Activated naive CD8-positive, alpha-beta T cell treated with anti-CD3 and anti-CD28 coated beads, Interleukin-2, amount 10 ng/mL, durations not matched to agents 7 days and 5 days (primary cell): ENCODE data around the gene TBC1D16. TPM values are rescaled to one million over a fixed set of nuclear protein-coding genes. Genes with fewer than 3 reads are reported as not detected.

Source experiments
- ATAC-seq: fragments of 150-1000 bp; cut with Tn5 transposase; one replicate; pipeline ENCODE4 v1.10.0; 2021; ENCODE audit warnings: low read depth, moderate library complexity
- POLR2A ChIA-PET: fragments of 350-600 bp; sonication (Branson Sonifier 250); formaldehyde crosslinking; loops from one replicate; lab custom pipeline; 2021; ENCODE audit warnings: antibody characterized with exemption; lab: Charles Lee
- DNase-seq: peaks from one replicate; pipeline ENCODE4 v3.0.0; 2021
- H3K27ac Mint-ChIP-seq: one replicate; pipeline ENCODE4 v1.8.0; 2022; ENCODE audit warnings: mild to moderate bottlenecking, mixed read lengths
- H3K27me3 Mint-ChIP-seq: one replicate; pipeline ENCODE4 v1.8.0; 2022; ENCODE audit warnings: mild to moderate bottlenecking, moderate library complexity, mixed read lengths
- H3K36me3 Mint-ChIP-seq: one replicate; pipeline ENCODE4 v1.8.0; 2021; ENCODE audit warnings: mild to moderate bottlenecking, mixed read lengths
- H3K4me1 Mint-ChIP-seq: one replicate; pipeline ENCODE4 v1.8.0; 2021; ENCODE audit warnings: mixed read lengths
- H3K4me3 Mint-ChIP-seq: one replicate; pipeline ENCODE4 v1.8.0; 2022; ENCODE audit warnings: mild to moderate bottlenecking, moderate library complexity, mixed read lengths
- H3K9me3 Mint-ChIP-seq: one replicate; pipeline ENCODE4 v1.8.0; 2021; ENCODE audit warnings: mixed read lengths
- total RNA-seq, 2 experiments: library from RNA; stranded (reverse); gene quantifications; one replicate each; pipeline ENCODE4 v1.2.3, GENCODE V29; 2021

Gene TBC1D16
- total RNA-seq, 2 experiments from 2014 or later = 2.1 TPM

GRCh38 chr17:79954281-79955166 lies 81.1 kb downstream of the TBC1D16 start:
- no peak for DNase-seq
- POLR2A ChIA-PET = no interaction called here

GRCh38 chr17:79953335-79953734 lies 82.3 kb downstream of the TBC1D16 start:
- Mint-ChIP-seq H3K4me1 (no peaks in the 10 kb centered on the region), H3K27ac (no peak overlapping the region), H3K36me3 (no peaks in the 10 kb centered on the region), H3K9me3 (no peaks in the 10 kb centered on the region), H3K27me3 (peaks cover 2% of the 10 kb centered on the region), H3K4me3 (no peak overlapping the region)
- POLR2A ChIA-PET = no interaction called here
- DNase-seq (no peak), ATAC-seq (no peak)

More at GRCh38 chr17:79954281-79955166, 81.1 kb downstream of the TBC1D16 start:
- no peaks in the 10 kb centered on the region for H3K9me3 Mint-ChIP-seq
- H3K36me3 Mint-ChIP-seq = no peaks in the 10 kb centered on the region
- H3K4me1 Mint-ChIP-seq = no peaks in the 10 kb centered on the region
- no peak for ATAC-seq
- H3K27me3 Mint-ChIP-seq = peaks cover 2% of the 10 kb centered on the region
- no peak overlapping the region for H3K27ac Mint-ChIP-seq
- no peak overlapping the region for H3K4me3 Mint-ChIP-seq

- POLR2A ChIA-PET = no interaction called here
- DNase-seq (no peak), ATAC-seq (no peak)
- peaks cover 2% of the 10 kb centered on the region for H3K27me3 Mint-ChIP-seq
- no peak overlapping the region for H3K27ac Mint-ChIP-seq
- H3K9me3 Mint-ChIP-seq = no peaks in the 10 kb centered on the region
- no peaks in the 10 kb centered on the region for H3K4me1 Mint-ChIP-seq
- H3K36me3 Mint-ChIP-seq = no peaks in the 10 kb centered on the region
- no peak overlapping the region for H3K4me3 Mint-ChIP-seq
These were observed 82.8 kb downstream of the TBC1D16 start for GRCh38 chr17:79952901-79953300.

- H3K27ac Mint-ChIP-seq = no peak overlapping the region
- no peaks in the 10 kb centered on the region for H3K4me1 Mint-ChIP-seq
- H3K9me3 Mint-ChIP-seq = no peaks in the 10 kb centered on the region
- H3K36me3 Mint-ChIP-seq = no peaks in the 10 kb centered on the region
- H3K27me3 Mint-ChIP-seq = peaks cover 2% of the 10 kb centered on the region
- POLR2A ChIA-PET = no interaction called here
- ATAC-seq = no peak
- DNase-seq = no peak
- no peak overlapping the region for H3K4me3 Mint-ChIP-seq
These were observed 83.3 kb downstream of the TBC1D16 start for GRCh38 chr17:79952265-79952877.

- Mint-ChIP-seq H3K4me3 (no peak overlapping the region), H3K4me1 (no peaks in the 10 kb centered on the region), H3K9me3 (no peaks in the 10 kb centered on the region), H3K27me3 (peaks cover 2% of the 10 kb centered on the region), H3K27ac (no peak overlapping the region), H3K36me3 (no peaks in the 10 kb centered on the region)
- no peak for ATAC-seq
- POLR2A ChIA-PET = no interaction called here
- DNase-seq = no peak
These were observed 84.1 kb downstream of the TBC1D16 start for GRCh38 chr17:79951361-79952264.

- no peaks in the 10 kb centered on the region for H3K9me3 Mint-ChIP-seq
- no peak overlapping the region for H3K4me3 Mint-ChIP-seq
- DNase-seq = no peak
- H3K36me3 Mint-ChIP-seq = no peaks in the 10 kb centered on the region
- H3K27ac Mint-ChIP-seq = no peak overlapping the region
- H3K4me1 Mint-ChIP-seq = no peaks in the 10 kb centered on the region
- POLR2A ChIA-PET = no interaction called here
- ATAC-seq = no peak
- H3K27me3 Mint-ChIP-seq = peaks cover 2% of the 10 kb centered on the region
These were observed 84.9 kb downstream of the TBC1D16 start for GRCh38 chr17:79950751-79951150.

GRCh38 chr17:79950306-79950705 lies 85.4 kb downstream of the TBC1D16 start:
- ATAC-seq (no peak), DNase-seq (no peak)
- no peaks in the 10 kb centered on the region for H3K9me3 Mint-ChIP-seq
- no peaks in the 10 kb centered on the region for H3K4me1 Mint-ChIP-seq
- no peak overlapping the region for H3K27ac Mint-ChIP-seq
- H3K27me3 Mint-ChIP-seq = peaks cover 2% of the 10 kb centered on the region
- no peak overlapping the region for H3K4me3 Mint-ChIP-seq
- no peaks in the 10 kb centered on the region for H3K36me3 Mint-ChIP-seq
- POLR2A ChIA-PET = no interaction called here

- ATAC-seq (no peak), DNase-seq (no peak)
- no peak overlapping the region for H3K4me3 Mint-ChIP-seq
- peaks cover 2% of the 10 kb centered on the region for H3K27me3 Mint-ChIP-seq
- H3K27ac Mint-ChIP-seq = no peak overlapping the region
- no peaks in the 10 kb centered on the region for H3K36me3 Mint-ChIP-seq
- POLR2A ChIA-PET = no interaction called here
- no peaks in the 10 kb centered on the region for H3K4me1 Mint-ChIP-seq
- H3K9me3 Mint-ChIP-seq = no peaks in the 10 kb centered on the region
These were observed 85.9 kb downstream of the TBC1D16 start for GRCh38 chr17:79949656-79950209.

GRCh38 chr17:79948945-79949655 lies 86.6 kb downstream of the TBC1D16 start:
- Mint-ChIP-seq H3K9me3 (no peaks in the 10 kb centered on the region), H3K36me3 (no peaks in the 10 kb centered on the region), H3K27ac (no peak overlapping the region), H3K4me1 (no peaks in the 10 kb centered on the region), H3K27me3 (peaks cover 2% of the 10 kb centered on the region), H3K4me3 (no peak overlapping the region)
- POLR2A ChIA-PET = no interaction called here
- ATAC-seq (no peak), DNase-seq (no peak)

- Mint-ChIP-seq H3K27me3 (no peaks in the 10 kb centered on the region), H3K4me1 (no peaks in the 10 kb centered on the region)
These were observed 87.2 kb downstream of the TBC1D16 start for GRCh38 chr17:79948406-79948944.

GRCh38 chr17:79947351-79948031 lies 88.2 kb downstream of the TBC1D16 start:
- DNase-seq (no peak), ATAC-seq (no peak)
- no peak overlapping the region for H3K4me3 Mint-ChIP-seq
- no peaks in the 10 kb centered on the region for H3K27me3 Mint-ChIP-seq
- peaks cover 5% of the 10 kb centered on the region for H3K4me1 Mint-ChIP-seq
- H3K36me3 Mint-ChIP-seq = no peaks in the 10 kb centered on the region
- H3K9me3 Mint-ChIP-seq = no peaks in the 10 kb centered on the region
- POLR2A ChIA-PET = no interaction called here
- H3K27ac Mint-ChIP-seq = no peak overlapping the region

More at GRCh38 chr17:79948406-79948944, 87.2 kb downstream of the TBC1D16 start:
- no peak overlapping the region for H3K27ac Mint-ChIP-seq
- no peaks in the 10 kb centered on the region for H3K9me3 Mint-ChIP-seq
- POLR2A ChIA-PET = no interaction called here
- DNase-seq (no peak), ATAC-seq (no peak)
- H3K36me3 Mint-ChIP-seq = no peaks in the 10 kb centered on the region
- H3K4me3 Mint-ChIP-seq = no peak overlapping the region
